ENCODE measurements around the gene DHFR2.
"Not testable (repeated sequence)": the region's sequence is repeated elsewhere in the genome, so short reads cannot be mapped to it uniquely, and the experiment has no call there.

DNA sequence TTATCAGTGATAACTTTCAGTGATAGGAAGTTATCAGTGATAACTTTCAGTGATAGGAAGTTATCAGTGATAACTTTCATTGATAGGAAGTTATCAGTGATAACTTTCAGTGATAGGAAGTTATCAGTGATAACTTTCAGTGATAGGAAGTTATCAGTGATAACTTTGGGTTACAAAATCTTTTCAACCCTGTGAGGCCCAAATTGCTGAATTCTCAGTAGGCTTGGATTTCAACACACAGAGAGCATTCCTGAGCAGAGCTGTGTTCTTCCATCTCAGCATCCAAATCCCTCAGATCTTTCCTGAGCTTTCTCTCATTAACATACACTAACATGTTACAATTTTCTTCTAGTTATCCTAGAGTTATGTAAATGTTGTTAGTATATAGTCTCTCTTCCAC is 47.5 kb upstream of the DHFR2 start:
- not testable (repeated sequence) for TF ChIP-seq POLR2A (IDR thresholded peaks at IDR 0.05)
- TF ChIP-seq, protein P1, sequence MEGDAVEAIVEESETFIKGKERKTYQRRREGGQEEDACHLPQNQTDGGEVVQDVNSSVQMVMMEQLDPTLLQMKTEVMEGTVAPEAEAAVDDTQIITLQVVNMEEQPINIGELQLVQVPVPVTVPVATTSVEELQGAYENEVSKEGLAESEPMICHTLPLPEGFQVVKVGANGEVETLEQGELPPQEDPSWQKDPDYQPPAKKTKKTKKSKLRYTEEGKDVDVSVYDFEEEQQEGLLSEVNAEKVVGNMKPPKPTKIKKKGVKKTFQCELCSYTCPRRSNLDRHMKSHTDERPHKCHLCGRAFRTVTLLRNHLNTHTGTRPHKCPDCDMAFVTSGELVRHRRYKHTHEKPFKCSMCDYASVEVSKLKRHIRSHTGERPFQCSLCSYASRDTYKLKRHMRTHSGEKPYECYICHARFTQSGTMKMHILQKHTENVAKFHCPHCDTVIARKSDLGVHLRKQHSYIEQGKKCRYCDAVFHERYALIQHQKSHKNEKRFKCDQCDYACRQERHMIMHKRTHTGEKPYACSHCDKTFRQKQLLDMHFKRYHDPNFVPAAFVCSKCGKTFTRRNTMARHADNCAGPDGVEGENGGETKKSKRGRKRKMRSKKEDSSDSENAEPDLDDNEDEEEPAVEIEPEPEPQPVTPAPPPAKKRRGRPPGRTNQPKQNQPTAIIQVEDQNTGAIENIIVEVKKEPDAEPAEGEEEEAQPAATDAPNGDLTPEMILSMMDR (IDR thresholded peaks at IDR 0.05 in 4 of 5, conservative IDR thresholded peaks at IDR 0.05 in 1 of 5): not testable (repeated sequence)

All from gastrocnemius medialis (tissue), 4 donors.